Measurements from ENCODE around the gene TVP23A. TPM values are rescaled to one million over a fixed set of nuclear protein-coding genes. Genes with fewer than 3 reads are reported as not detected.
"Not testable (repeated sequence)": the region's sequence is repeated elsewhere in the genome, so short reads cannot be mapped to it uniquely, and the experiment has no call there.

TVP23A gene
- total and polyA plus RNA-seq, 10 of the 15 experiments (the other 5 are each of a cell fraction or from before 2014, with no cell fraction given): 1.1 to 6.4 (median 2.2) TPM

- intact Hi-C loops (cut with micrococcal nuclease; ENCODE audit: unreplicated experiment); ATAC-seq; H3K9me3 ChIP-seq (replicated peaks; ENCODE audit: control insufficient read depth, insufficient read depth, low read length); H3K36me3 ChIP-seq (ENCODE audit: control insufficient read depth in 2 of 2, insufficient read depth in 2 of 2, low read length in 1 of 2); H3K27ac ChIP-seq (ENCODE audit: control insufficient read depth, insufficient read depth); H3K9ac ChIP-seq (ENCODE audit: control insufficient read depth, insufficient read depth, low read length); FAIRE-seq; H3K4me3 ChIP-seq; H3K79me2 ChIP-seq (ENCODE audit: control insufficient read depth, insufficient read depth, low read length); BruUV-seq (replicated peaks); DNase-seq (ENCODE audit: low read depth, low spot score); H4K20me1 ChIP-seq (ENCODE audit: control insufficient read depth, insufficient read depth); in situ Hi-C loops (cut with MboI); H2AFZ ChIP-seq (ENCODE audit: control insufficient read depth, low read depth, low read length); H3K27me3 ChIP-seq (replicated peaks in 1 of 2; ENCODE audit: control insufficient read depth in 2 of 2, insufficient read depth in 2 of 2, low read length in 1 of 2); H3K4me2 ChIP-seq (ENCODE audit: control insufficient read depth, insufficient read depth): not testable (repeated sequence)
- POLR2A ChIA-PET: interaction anchor here (0.8 to 1.6 kb wide), 4 partner anchors 23 to 112 kb away, joined by 3 to 6 read pairs (median 4); no protein-coding TSS in a partner anchor
- TF ChIP-seq ZNF24 (IDR thresholded peaks at IDR 0.05): peak; percentile 97
- SMC1A ChIA-PET (ENCODE audit: uncharacterized antibody, unreplicated experiment): interaction anchor here (0.6 to 2.8 kb wide), 8 partner anchors 24 to 134 kb away, joined by 3 to 12 read pairs (median 5); no protein-coding TSS in a partner anchor
- peaks cover 26% of the 10 kb centered on the region for H3K4me1 ChIP-seq (ENCODE audit: control insufficient read depth, insufficient read depth, low read length)
- CTCF ChIA-PET: interaction anchor here (0.7 to 1.7 kb wide), 2 partner anchors 96 to 98 kb away, joined by 3 to 5 read pairs; no protein-coding TSS in a partner anchor
- RAD21 ChIA-PET (ENCODE audit: unreplicated experiment): interaction anchor here (1.1 to 3.6 kb wide), 9 partner anchors 19 to 111 kb away, joined by 3 to 15 read pairs (median 4); partner anchors contain the start of genes CIITA and TVP23A
- WGBS (ENCODE audit: insufficient coverage, insufficient replicate concordance, low lambda C conversion rate, missing lambda C conversion rate): 99% methylated on average over 6 of the region's 6 CpGs
Measured at GRCh38 chr16:10779908-10780307, 38.7 kb downstream of the TVP23A start.

GRCh38 chr16:10777356-10777755, 41.2 kb downstream of the TVP23A start:
- RAD21 ChIA-PET (ENCODE audit: unreplicated experiment): interaction anchor here (1.0 to 1.5 kb wide), 3 partner anchors 33 to 100 kb away, joined by 3 to 5 read pairs (median 3); partner anchors contain the start of genes CIITA and NUBP1

More at GRCh38 chr16:10777356-10777755, 41.2 kb downstream of the TVP23A start:
- Histone ChIP-seq H3K79me2 (ENCODE audit: control insufficient read depth, insufficient read depth, low read length) (no peaks in the 10 kb centered on the region), H4K20me1 (ENCODE audit: control insufficient read depth, insufficient read depth) (no peaks in the 10 kb centered on the region), H3K4me3 (no peak overlapping the region), H3K9ac (ENCODE audit: control insufficient read depth, insufficient read depth, low read length) (no peak overlapping the region), H3K27ac (ENCODE audit: control insufficient read depth, insufficient read depth) (no peak overlapping the region), H3K36me3 (ENCODE audit: control insufficient read depth in 2 of 2, insufficient read depth in 2 of 2, low read length in 1 of 2) (no peaks in the 10 kb centered on the region), H3K4me2 (ENCODE audit: control insufficient read depth, insufficient read depth) (no peak overlapping the region), H3K4me1 (ENCODE audit: control insufficient read depth, insufficient read depth, low read length) (peaks cover 29% of the 10 kb centered on the region), H3K27me3 (replicated peaks in 1 of 2; ENCODE audit: control insufficient read depth in 2 of 2, insufficient read depth in 2 of 2, low read length in 1 of 2) (no peaks in the 10 kb centered on the region), H2AFZ (ENCODE audit: control insufficient read depth, low read depth, low read length) (no peak overlapping the region), H3K9me3 (replicated peaks; ENCODE audit: control insufficient read depth, insufficient read depth, low read length) (no peaks in the 10 kb centered on the region)
- ChIA-PET CTCF (interaction anchor here (1.3 kb wide), 1 partner anchor 173 kb away, joined by 3 read pairs; no protein-coding TSS in a partner anchor), POLR2A (interaction anchor here (0.6 kb wide), 1 partner anchor 28 kb away, joined by 3 read pairs; no protein-coding TSS in a partner anchor), SMC1A (ENCODE audit: uncharacterized antibody, unreplicated experiment) (interaction anchor here (0.9 to 1.8 kb wide), 3 partner anchors 10 to 42 kb away, joined by 3 to 4 read pairs (median 3); no protein-coding TSS in a partner anchor)
- BruUV-seq (replicated peaks): no TSS peak
- in situ Hi-C loops (cut with MboI): no loop called here
- intact Hi-C loops (cut with micrococcal nuclease; ENCODE audit: unreplicated experiment): no loop called here
- FAIRE-seq: no peak
- ATAC-seq: no peak
- no peak for DNase-seq (ENCODE audit: low read depth, low spot score)
- WGBS (ENCODE audit: insufficient coverage, insufficient replicate concordance, low lambda C conversion rate, missing lambda C conversion rate): 62% methylated on average over 12 of the region's 12 CpGs
- peak; percentile 69 for TF ChIP-seq MEF2B (IDR thresholded peaks at IDR 0.05; ENCODE audit: partially characterized antibody, poor library complexity, severe bottlenecking)
- no peak for TF ChIP-seq NRF1 (conservative IDR thresholded peaks at IDR 0.05; ENCODE audit: low read depth, low read length)
- TF ChIP-seq IKZF1 (conservative IDR thresholded peaks at IDR 0.05): 0 out of 2 replicates have a peak, but pooled peaks have one; percentile 12
